Vagina (tissue), 2 donors: ENCODE results near the gene TMEM120A.

ENCODE experiments used
- POLR2A ChIP-seq, 2 donors: fragments of 450-650 bp; IDR thresholded peaks; one replicate each; pipeline ENCODE4 v1.6.1; 2017; ENCODE audit warnings: antibody characterized with exemption in 2 of 2, mild to moderate bottlenecking in 2 of 2, moderate library complexity in 2 of 2
- TF ChIP-seq, protein P1 (sequence below), 3 experiments: fragments of 450-650 bp in 2 of 3; fragments of 200-600 bp in 1 of 3; sonication (generic) in 1 of 3; IDR thresholded peaks; one replicate each; pipeline ENCODE4 v1.5.1; 2017 to 2019; ENCODE audit warnings: antibody characterized with exemption in 3 of 3, mild to moderate bottlenecking in 2 of 3, moderate library complexity in 2 of 3

DNA sequence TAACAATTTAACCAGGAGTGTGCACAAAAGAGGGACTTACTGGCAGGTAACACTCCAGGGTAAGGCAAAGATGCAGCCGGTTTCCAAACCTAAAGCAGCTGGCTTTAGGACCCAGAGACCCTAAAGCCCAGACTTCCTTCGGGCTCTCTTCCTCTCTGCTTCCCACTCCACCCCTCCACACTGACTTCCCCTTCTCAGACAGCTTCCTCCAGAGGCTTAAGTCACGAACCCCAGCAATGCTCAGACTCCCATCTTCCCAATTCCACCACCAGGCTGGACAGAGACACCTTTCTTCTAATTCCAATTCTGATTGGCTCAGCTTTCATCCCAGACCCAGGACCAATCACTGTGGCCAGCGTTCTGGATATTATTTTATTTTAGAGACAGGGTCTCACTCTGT, 28.6 kb upstream of the TMEM120A start:
- TF ChIP-seq, protein P1, sequence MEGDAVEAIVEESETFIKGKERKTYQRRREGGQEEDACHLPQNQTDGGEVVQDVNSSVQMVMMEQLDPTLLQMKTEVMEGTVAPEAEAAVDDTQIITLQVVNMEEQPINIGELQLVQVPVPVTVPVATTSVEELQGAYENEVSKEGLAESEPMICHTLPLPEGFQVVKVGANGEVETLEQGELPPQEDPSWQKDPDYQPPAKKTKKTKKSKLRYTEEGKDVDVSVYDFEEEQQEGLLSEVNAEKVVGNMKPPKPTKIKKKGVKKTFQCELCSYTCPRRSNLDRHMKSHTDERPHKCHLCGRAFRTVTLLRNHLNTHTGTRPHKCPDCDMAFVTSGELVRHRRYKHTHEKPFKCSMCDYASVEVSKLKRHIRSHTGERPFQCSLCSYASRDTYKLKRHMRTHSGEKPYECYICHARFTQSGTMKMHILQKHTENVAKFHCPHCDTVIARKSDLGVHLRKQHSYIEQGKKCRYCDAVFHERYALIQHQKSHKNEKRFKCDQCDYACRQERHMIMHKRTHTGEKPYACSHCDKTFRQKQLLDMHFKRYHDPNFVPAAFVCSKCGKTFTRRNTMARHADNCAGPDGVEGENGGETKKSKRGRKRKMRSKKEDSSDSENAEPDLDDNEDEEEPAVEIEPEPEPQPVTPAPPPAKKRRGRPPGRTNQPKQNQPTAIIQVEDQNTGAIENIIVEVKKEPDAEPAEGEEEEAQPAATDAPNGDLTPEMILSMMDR (IDR thresholded peaks at IDR 0.05), result no peak
- no peak for TF ChIP-seq POLR2A (IDR thresholded peaks at IDR 0.05)
